Activated CD8-positive, alpha-beta memory T cell treated with anti-CD3 and anti-CD28 coated beads for 4 hours (primary cell): Measurements from ENCODE around the gene TRABD2A.
"Not testable (repeated sequence)": the region's sequence is repeated elsewhere in the genome, so short reads cannot be mapped to it uniquely, and the experiment has no call there.

Source experiments
- DNase-seq, 2 donors: peaks; one replicate each; pipeline ENCODE4 v3.0.0-alpha.2; 2020; ENCODE audit warnings: low read depth in 2 of 2

Gene TRABD2A, protein sequence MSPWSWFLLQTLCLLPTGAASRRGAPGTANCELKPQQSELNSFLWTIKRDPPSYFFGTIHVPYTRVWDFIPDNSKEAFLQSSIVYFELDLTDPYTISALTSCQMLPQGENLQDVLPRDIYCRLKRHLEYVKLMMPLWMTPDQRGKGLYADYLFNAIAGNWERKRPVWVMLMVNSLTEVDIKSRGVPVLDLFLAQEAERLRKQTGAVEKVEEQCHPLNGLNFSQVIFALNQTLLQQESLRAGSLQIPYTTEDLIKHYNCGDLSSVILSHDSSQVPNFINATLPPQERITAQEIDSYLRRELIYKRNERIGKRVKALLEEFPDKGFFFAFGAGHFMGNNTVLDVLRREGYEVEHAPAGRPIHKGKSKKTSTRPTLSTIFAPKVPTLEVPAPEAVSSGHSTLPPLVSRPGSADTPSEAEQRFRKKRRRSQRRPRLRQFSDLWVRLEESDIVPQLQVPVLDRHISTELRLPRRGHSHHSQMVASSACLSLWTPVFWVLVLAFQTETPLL

DNA sequence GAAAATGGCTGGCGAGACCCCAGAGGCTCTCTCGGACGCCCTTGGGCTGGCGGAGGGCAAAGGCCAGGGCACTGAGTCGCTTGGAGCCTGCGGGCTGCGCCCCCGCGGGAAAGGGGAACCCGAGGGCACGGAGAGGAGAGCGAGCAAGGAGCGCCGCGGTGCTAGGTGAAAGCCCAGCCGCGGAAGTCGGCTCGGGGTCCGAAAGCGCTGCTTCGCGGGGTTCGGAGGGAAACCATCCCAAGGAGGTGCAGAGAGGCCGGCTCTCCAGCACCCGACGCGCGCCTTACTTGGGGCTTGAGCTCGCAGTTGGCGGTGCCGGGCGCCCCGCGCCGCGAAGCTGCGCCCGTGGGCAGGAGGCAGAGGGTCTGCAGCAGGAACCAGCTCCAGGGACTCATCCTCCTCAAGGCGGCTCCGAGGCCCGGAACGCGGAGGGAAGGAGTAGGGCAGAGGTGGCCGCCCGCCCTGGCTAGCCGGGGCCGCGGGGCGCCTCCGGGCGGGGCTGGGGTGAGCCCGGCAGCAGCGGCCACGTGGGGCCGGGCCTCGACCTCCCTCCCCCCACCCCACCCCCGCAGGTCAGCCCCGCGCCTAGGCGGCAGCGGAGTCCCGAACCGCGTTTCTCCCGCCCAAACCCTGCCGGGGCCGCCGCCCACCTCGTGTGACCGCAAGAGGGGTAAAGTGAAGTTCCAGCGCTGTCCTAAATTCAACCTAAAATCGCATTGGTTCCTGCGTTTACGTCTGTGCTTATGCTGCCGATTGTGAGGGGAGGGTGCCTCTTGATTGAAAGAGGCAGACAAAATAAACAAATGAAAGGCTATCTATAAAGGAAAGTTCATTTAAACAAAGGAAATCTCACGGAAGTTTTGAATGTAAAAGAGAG, at the start of gene TRABD2A:
Gene TRABD2A, minus strand, starts transcription at position 440 of the 877 bp plus-strand sequence. Its CDS starts 45 bp downstream, at position 395.
- DNase-seq, result no peak

- DNase-seq, result no peak
Measured at GRCh38 chr2:84927275-84927627, 46.4 kb upstream of the TRABD2A start.

- peak; percentile 92 to 97 for DNase-seq
Measured at GRCh38 chr2:84925724-84926376, 45.0 kb upstream of the TRABD2A start.

DNA sequence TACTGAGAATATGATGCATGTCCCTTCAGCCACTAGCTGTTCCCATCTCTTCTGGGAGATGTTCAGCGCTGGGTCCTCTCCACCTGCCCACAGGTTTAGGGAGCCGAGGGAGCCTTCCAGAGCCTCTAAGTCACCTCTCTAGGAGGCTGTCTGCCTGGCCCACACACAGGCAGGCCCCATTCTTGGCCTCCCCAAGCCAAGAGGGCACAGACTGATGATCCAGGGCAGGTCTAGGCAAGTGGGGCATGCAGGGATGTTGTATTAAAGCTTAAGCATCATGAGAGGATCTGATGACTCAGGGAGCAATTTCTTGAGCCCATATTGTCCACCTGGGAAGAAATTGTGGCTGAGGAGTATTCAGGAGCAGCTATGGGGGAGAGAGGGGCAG, 44.4 kb upstream of the TRABD2A start:
- no peak for DNase-seq

- DNase-seq, result no peak
Measured at GRCh38 chr2:84924173-84925106, 43.6 kb upstream of the TRABD2A start.

- no peak for DNase-seq
Measured at GRCh38 chr2:84923009-84923408, 42.1 kb upstream of the TRABD2A start.

DNA sequence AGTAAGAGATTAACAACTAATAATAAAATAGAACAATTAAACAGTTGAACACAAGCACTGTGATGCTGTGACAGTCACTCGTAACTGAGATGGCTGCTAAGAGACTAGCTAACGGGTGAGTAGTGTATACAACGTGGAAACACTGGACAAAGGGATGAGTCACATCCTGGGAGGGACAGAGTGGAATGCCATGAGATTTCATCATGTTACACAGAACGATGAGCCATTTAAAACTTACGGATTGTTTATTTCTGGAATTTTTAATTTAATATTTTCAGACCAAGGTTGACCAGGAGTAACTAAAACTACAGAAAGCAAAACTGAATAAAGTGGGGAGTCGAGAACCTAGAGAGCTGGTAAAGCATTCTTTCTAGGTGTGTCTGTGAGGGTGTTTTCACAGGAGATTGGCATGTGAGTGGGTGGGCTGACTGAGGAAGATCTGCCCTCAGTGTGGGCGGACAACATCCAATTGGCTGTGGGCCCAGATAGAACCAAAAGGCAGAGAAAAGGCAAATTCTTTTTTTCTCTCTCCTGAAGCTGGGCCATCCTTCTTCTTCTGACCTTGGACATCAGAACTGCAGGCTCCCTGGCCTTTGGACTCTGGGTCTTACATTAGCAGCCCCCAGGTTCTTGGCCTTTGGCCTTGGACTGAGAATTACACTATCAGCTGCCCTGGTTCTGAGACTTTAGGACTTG, 39.1 kb upstream of the TRABD2A start:
- DNase-seq, result peak; percentile 34 to 47

DNA sequence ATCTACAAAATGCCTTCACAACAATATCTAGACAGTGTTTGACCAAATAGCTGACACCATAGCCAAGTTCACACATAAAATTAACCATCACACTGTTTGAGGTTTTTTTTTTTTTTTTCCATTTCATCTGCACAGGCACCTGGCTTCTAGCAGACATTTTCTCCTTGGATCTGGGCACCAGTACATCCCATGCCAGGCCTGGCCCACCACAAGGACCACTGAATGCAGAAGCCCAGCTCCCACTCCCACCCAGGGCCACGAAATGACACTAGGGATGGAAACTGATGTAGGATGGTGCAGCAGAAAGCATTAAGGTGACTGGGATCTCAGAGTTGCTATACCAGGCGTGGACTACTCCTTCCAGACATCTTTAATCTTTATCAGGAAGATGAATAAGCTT, 37.5 kb upstream of the TRABD2A start:
- no peak for DNase-seq

- DNase-seq, result not testable (repeated sequence)
Measured at GRCh38 chr2:84917821-84918220, 36.9 kb upstream of the TRABD2A start.

DNA sequence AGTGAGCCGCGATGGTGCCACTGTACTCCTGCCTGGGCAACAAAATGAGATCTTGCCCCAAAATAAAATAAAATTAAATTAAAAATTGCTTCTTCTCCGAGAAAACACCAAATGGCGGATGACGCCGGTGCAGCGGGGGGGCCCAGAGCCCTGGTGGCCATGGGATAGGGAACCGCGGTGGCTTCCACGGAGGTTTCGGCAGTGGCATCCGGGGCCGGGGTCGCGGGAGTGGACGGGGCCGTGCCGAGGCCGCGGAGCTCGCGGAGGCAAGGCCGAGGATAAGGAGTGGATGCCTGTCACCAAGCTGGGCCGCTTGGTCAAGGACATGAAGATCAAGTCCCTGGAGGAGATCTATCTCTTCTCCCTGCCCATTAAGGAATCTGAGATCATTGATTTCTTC, 34.8 kb upstream of the TRABD2A start:
- DNase-seq, result not testable (repeated sequence)

DNA sequence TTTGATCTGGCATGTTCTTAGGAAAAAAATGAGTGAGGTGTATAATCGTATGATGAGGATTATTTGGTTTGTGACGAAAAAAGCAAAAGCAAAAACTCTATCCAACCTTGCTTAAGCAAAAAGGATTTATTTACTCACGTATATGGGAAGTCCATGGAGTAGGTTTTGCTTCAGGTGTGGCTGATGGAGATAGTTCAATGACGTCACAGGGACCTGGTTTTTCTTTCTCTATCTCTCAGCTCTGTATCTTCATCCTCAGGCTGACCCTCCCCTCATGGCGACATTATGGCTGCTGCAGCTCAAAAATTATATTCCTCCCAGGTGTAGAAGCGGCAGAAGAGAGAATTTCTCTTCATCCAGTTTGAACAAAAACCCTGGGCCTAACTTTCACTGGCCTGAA, 33.5 kb upstream of the TRABD2A start:
- DNase-seq, result no peak

- DNase-seq, result no peak
Measured at GRCh38 chr2:84912984-84913383, 32.1 kb upstream of the TRABD2A start.

- no peak for DNase-seq
Measured at GRCh38 chr2:84911135-84911678, 30.3 kb upstream of the TRABD2A start.

DNA sequence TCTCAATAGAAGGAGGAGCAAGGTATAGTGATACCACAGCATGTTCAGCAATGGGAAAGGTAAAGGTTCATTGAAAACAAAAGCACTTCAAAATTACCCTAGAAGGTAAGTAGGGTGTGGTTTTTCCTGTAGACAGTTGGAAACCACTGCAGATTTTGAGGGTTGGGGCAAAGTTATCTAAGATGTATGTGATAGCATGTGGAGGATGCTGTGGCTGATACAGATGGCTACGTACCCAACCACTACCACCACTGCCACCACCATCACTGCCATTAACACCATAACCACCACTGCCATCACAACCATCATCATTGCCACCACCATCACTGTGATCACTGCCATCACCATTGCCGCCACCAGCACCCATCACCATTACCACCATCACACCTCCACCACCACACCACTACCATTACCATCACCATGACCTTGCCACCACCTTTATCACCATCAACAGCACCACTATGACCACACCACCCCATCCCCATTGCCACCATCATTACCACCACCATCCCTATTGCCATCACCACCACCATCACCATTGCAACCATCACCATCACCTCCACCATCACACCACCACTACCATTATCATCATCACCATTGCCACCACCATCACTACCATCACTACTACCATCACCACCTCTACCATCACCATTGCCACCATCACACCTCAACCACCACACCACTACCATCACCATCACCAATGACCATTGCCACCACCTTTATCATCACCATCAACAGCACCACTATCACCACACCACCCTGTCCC, 28.2 kb upstream of the TRABD2A start:
- DNase-seq, result no peak

DNA sequence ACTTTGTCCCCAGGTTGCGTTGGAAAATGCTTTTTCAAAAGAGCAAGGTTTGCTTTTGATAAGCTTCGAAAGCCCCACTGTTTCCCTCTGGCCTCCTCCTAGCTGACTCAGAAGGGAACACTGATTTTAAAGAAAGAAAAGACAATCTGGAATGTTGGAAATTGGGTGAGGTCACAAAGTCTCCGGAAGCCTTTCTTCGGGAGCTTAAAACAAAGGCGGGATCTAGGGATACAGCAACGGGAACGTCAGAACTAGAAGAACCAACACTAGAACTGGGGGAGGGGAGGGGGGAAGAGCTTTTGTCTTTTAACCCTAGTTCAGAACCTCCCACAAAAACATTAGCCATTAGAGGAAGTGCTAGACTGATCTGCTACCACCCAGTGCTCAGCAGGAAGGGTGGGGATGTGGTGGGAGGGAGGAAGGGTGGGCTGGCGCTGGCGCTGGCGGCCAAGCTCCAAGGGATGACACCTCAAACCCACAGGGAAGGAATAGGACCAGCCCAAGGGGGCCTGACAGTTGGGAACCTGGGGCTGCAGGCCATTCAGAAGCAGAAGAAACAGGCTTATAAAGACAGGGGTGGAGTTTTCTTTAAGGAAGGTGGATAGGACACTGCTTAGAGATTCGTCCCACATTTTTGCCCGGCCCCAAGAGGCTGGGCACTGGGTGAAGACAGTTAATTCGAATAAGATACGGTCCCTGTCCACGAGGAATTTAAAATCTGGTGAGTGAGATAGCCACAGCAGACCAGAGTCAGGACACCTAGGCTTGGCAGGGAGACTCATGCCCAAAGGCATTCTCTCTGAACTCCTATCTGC, 26.2 kb upstream of the TRABD2A start:
- no peak for DNase-seq

DNA sequence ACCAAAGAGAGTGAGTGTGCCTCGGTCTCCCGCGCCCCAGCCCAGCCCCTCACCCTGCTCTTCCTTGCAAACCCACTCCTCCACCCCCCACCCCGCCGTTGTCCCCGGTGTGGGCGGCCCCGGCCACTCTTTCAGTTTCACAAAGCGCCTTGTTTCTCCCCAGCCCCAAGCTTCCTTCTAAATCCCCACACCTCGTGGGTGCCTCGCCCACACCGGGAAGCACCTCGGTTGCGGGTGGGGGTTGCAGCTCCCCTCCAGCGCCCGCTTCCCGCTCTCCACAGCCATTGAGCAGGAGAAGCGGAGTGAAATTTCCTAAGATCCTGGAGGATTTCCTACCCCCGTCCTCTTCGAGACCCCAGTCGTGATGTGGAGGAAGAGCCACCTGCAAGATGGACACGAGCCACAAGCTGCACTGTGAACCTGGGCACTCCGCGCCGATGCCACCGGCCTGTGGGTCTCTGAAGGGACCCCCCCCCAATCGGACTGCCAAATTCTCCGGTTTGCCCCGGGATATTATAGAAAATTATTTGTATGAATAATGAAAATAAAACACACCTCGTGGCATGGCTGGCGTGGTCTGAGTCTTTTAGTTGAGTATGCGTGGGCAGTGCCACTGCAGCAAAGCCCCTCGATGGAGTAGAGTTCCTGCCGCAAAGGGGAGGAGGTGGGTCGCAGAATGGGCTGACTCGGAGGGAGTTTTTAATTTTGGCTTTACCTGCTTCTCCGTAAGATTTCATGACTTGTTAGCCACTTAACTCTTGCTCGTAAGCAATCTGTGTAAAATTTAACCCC, 25.4 kb upstream of the TRABD2A start:
- DNase-seq, result no peak
